ENCODE measurements around the gene TMEM95. TPM values are rescaled to one million over a fixed set of nuclear protein-coding genes. Genes with fewer than 3 reads are reported as not detected.

TMEM95 gene
- total RNA-seq, 4 donors from 2014 or later: not detected

GRCh38 chr17:7325031-7325528 lies 29.9 kb upstream of the TMEM95 start:
- TF ChIP-seq EP300 (IDR thresholded peaks at IDR 0.05) (no peak), POLR2AphosphoS5 (IDR thresholded peaks at IDR 0.05) (no peak), POLR2A (IDR thresholded peaks at IDR 0.05) (no peak), CTCF (IDR thresholded peaks at IDR 0.05) (no peak)
- H3K27ac ChIP-seq: no peak overlapping the region
- no CpG with 5 or more reads among the region's 19 CpGs for WGBS, 2 donors (ENCODE audit: low coverage in 1 of 2)
- ATAC-seq: no peak
- no peaks in the 10 kb centered on the region for H3K27me3 ChIP-seq
- peaks cover 0 to 26% (median 8%) of the 10 kb centered on the region in 3 donors for H3K4me1 ChIP-seq
- H3K4me3 ChIP-seq: no peak overlapping the region
- no peaks in the 10 kb centered on the region for H3K9me3 ChIP-seq
- peaks cover 0 to 71% of the 10 kb centered on the region in 2 donors for H3K36me3 ChIP-seq

GRCh38 chr17:7326186-7326585 lies 28.8 kb upstream of the TMEM95 start:
- TF ChIP-seq POLR2AphosphoS5 (IDR thresholded peaks at IDR 0.05) (no peak), EP300 (IDR thresholded peaks at IDR 0.05) (no peak), CTCF (IDR thresholded peaks at IDR 0.05) (no peak), POLR2A (IDR thresholded peaks at IDR 0.05) (no peak)
- Histone ChIP-seq H3K36me3 (peaks cover 0 to 60% of the 10 kb centered on the region in 2 donors), H3K27ac (no peak overlapping the region), H3K27me3 (no peaks in the 10 kb centered on the region), H3K4me3 (no peak overlapping the region), H3K4me1 (peaks cover 0 to 36% (median 14%) of the 10 kb centered on the region in 3 donors), H3K9me3 (no peaks in the 10 kb centered on the region)
- ATAC-seq: no peak
- 50 to 62% methylated on average over 1 to 2 of the region's 11 CpGs for WGBS, 2 donors (ENCODE audit: low coverage in 1 of 2)

- Histone ChIP-seq H3K9me3 (no peaks in the 10 kb centered on the region), H3K27me3 (no peaks in the 10 kb centered on the region), H3K4me1 (peaks cover 0 to 36% (median 14%) of the 10 kb centered on the region in 3 donors), H3K36me3 (peaks cover 0 to 51% of the 10 kb centered on the region in 2 donors), H3K4me3 (no peak overlapping the region), H3K27ac (no peak overlapping the region)
- TF ChIP-seq CTCF (IDR thresholded peaks at IDR 0.05) (no peak), EP300 (IDR thresholded peaks at IDR 0.05) (no peak), POLR2AphosphoS5 (IDR thresholded peaks at IDR 0.05) (no peak), POLR2A (IDR thresholded peaks at IDR 0.05) (no peak)
- ATAC-seq: no peak
- WGBS, 2 donors (ENCODE audit: low coverage in 1 of 2): 83% methylated on average over 6 of the region's 7 CpGs; no CpG with 5 or more reads in 1 of the 2 donors
Observed at GRCh38 chr17:7327056-7327455, 27.9 kb upstream of the TMEM95 start.

GRCh38 chr17:7327501-7327900 lies 27.5 kb upstream of the TMEM95 start:
- WGBS, 2 donors (ENCODE audit: low coverage in 1 of 2): 90% methylated on average over 2 of the region's 17 CpGs; no CpG with 5 or more reads in 1 of the 2 donors
- Histone ChIP-seq H3K36me3 (peaks cover 0 to 47% of the 10 kb centered on the region in 2 donors), H3K27me3 (no peaks in the 10 kb centered on the region), H3K9me3 (no peaks in the 10 kb centered on the region), H3K4me1 (peaks cover 0 to 36% (median 14%) of the 10 kb centered on the region in 3 donors), H3K27ac (no peak overlapping the region), H3K4me3 (no peak overlapping the region)
- TF ChIP-seq POLR2A (IDR thresholded peaks at IDR 0.05): no peak
- no peak for TF ChIP-seq EP300 (IDR thresholded peaks at IDR 0.05)
- no peak for TF ChIP-seq CTCF (IDR thresholded peaks at IDR 0.05)
- no peak for TF ChIP-seq POLR2AphosphoS5 (IDR thresholded peaks at IDR 0.05)
- no peak for ATAC-seq

- TF ChIP-seq EP300 (IDR thresholded peaks at IDR 0.05) (no peak), CTCF (IDR thresholded peaks at IDR 0.05) (no peak), POLR2A (IDR thresholded peaks at IDR 0.05) (no peak), POLR2AphosphoS5 (IDR thresholded peaks at IDR 0.05) (no peak)
- ATAC-seq: no peak
- Histone ChIP-seq H3K4me3 (peak overlapping the region in 1 of 2 donors; percentile 63), H3K36me3 (peaks cover 0 to 42% of the 10 kb centered on the region in 2 donors), H3K27ac (peak overlapping the region in 1 of 4 donors; percentile 86), H3K27me3 (no peaks in the 10 kb centered on the region), H3K4me1 (peaks cover 0 to 36% (median 14%) of the 10 kb centered on the region in 3 donors), H3K9me3 (no peaks in the 10 kb centered on the region)
- WGBS, 2 donors (ENCODE audit: low coverage in 1 of 2): 47 to 50% methylated on average over 1 of the region's 1 CpG
Observed at GRCh38 chr17:7328009-7328408, 26.9 kb upstream of the TMEM95 start.
